Measurements from ENCODE around the gene IGFBPL1. TPM values are rescaled to one million over a fixed set of nuclear protein-coding genes. Genes with fewer than 3 reads are reported as not detected.

Gene IGFBPL1
- polyA plus RNA-seq, 1 experiment, result 0.07 TPM

DNA sequence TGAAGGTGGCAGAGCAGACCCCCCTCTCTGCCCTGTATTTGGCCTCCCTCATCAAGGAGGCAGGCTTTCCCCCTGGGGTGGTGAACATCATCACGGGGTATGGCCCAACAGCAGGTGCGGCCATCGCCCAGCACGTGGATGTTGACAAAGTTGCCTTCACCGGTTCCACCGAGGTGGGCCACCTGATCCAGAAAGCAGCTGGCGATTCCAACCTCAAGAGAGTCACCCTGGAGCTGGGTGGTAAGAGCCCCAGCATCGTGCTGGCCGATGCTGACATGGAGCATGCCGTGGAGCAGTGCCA lies 27.9 kb downstream of the IGFBPL1 start:
- no peaks in the 10 kb centered on the region for H3K27me3 ChIP-seq (ENCODE audit: control insufficient read depth, insufficient read depth, low read length)
- POLR2A ChIA-PET, result no interaction called here
- no peak overlapping the region for H3K4me3 ChIP-seq (ENCODE audit: low read depth, low read length)
- TF ChIP-seq CTCF (IDR thresholded peaks at IDR 0.05; ENCODE audit: low read depth, low read length), result no peak
- DNase-seq (ENCODE audit: low read depth, low spot score), result no peak
- CTCF ChIA-PET, result no interaction called here
- peaks cover 4% of the 10 kb centered on the region; the same call in 1 of the 2 replicates for H3K9me3 ChIP-seq (ENCODE audit: control insufficient read depth, insufficient read depth, low read length)
- no peak overlapping the region for H3K27ac ChIP-seq (ENCODE audit: low read depth, low read length)

- no peak overlapping the region for H3K27ac ChIP-seq (ENCODE audit: low read depth, low read length)
- ChIA-PET POLR2A (no interaction called here), CTCF (no interaction called here)
- DNase-seq (ENCODE audit: low read depth, low spot score), result no peak
- H3K9me3 ChIP-seq (ENCODE audit: control insufficient read depth, insufficient read depth, low read length), result peaks cover 4% of the 10 kb centered on the region; the same call in 1 of the 2 replicates
- no peak overlapping the region for H3K4me3 ChIP-seq (ENCODE audit: low read depth, low read length)
- no peak for TF ChIP-seq CTCF (IDR thresholded peaks at IDR 0.05; ENCODE audit: low read depth, low read length)
- no peaks in the 10 kb centered on the region for H3K27me3 ChIP-seq (ENCODE audit: control insufficient read depth, insufficient read depth, low read length)
Observed at GRCh38 chr9:38395653-38396370, 28.4 kb downstream of the IGFBPL1 start.

- H3K27me3 ChIP-seq (ENCODE audit: control insufficient read depth, insufficient read depth, low read length), result no peaks in the 10 kb centered on the region
- CTCF ChIA-PET, result interaction anchor here (1.0 kb wide), 1 partner anchor 31 kb away, joined by 3 read pairs; no protein-coding TSS in a partner anchor
- no peak for TF ChIP-seq CTCF (IDR thresholded peaks at IDR 0.05; ENCODE audit: low read depth, low read length)
- peaks cover 4% of the 10 kb centered on the region; the same call in 1 of the 2 replicates for H3K9me3 ChIP-seq (ENCODE audit: control insufficient read depth, insufficient read depth, low read length)
- H3K4me3 ChIP-seq (ENCODE audit: low read depth, low read length), result no peak overlapping the region
- POLR2A ChIA-PET, result interaction anchor here (1.0 kb wide), 1 partner anchor 16 kb away, joined by 4 read pairs; no protein-coding TSS in a partner anchor
- DNase-seq (ENCODE audit: low read depth, low spot score), result no peak
- H3K27ac ChIP-seq (ENCODE audit: low read depth, low read length), result no peak overlapping the region
Observed at GRCh38 chr9:38394416-38394815, 29.8 kb downstream of the IGFBPL1 start.

GRCh38 chr9:38393128-38393796 lies 31.0 kb downstream of the IGFBPL1 start:
- POLR2A ChIA-PET, result interaction anchor here (0.9 to 1.3 kb wide), 4 partner anchors 10 to 21 kb away, joined by 3 to 6 read pairs (median 4); no protein-coding TSS in a partner anchor

More at GRCh38 chr9:38393128-38393796, 31.0 kb downstream of the IGFBPL1 start:
- TF ChIP-seq CTCF (IDR thresholded peaks at IDR 0.05; ENCODE audit: low read depth, low read length), result no peak
- Histone ChIP-seq H3K27ac (ENCODE audit: low read depth, low read length) (peak overlapping the region; percentile 65), H3K4me3 (ENCODE audit: low read depth, low read length) (peak overlapping the region; percentile 90), H3K27me3 (ENCODE audit: control insufficient read depth, insufficient read depth, low read length) (no peaks in the 10 kb centered on the region), H3K9me3 (ENCODE audit: control insufficient read depth, insufficient read depth, low read length) (peaks cover 4% of the 10 kb centered on the region; the same call in 1 of the 2 replicates)
- CTCF ChIA-PET, result interaction anchor here (0.5 to 1.4 kb wide), 4 partner anchors 11 to 305 kb away, joined by 3 to 5 read pairs (median 4); no protein-coding TSS in a partner anchor
- DNase-seq (ENCODE audit: low read depth, low spot score), result no peak
